Lower lobe of right lung (tissue), 2 donors: ENCODE measurements around the gene ZSWIM7. TPM values are rescaled to one million over a fixed set of nuclear protein-coding genes. Genes with fewer than 3 reads are reported as not detected.

Experiments used
- ATAC-seq, 2 donors: fragments of 200-7000 bp; cut with Tn5 transposase; one replicate each; pipeline ENCODE4 v1.9.1; 2020 to 2022; ENCODE audit warnings: mild to moderate bottlenecking in 2 of 2, moderate library complexity in 2 of 2
- DNase-seq: peaks from one replicate; pipeline ENCODE4 v3.0.0-alpha.2; 2020
- H3K27ac ChIP-seq: fragments of 200-600 bp; one replicate; pipeline ENCODE4 v1.8.0; 2022
- H3K27me3 ChIP-seq: fragments of 200-600 bp; one replicate; pipeline ENCODE4 v1.8.0; 2022; ENCODE audit warnings: low read depth
- H3K36me3 ChIP-seq: fragments of 200-600 bp; one replicate; pipeline ENCODE4 v1.8.0; 2022; ENCODE audit warnings: mild to moderate bottlenecking
- H3K4me1 ChIP-seq: fragments of 200-600 bp; one replicate; pipeline ENCODE4 v1.8.0; 2022
- H3K4me3 ChIP-seq: fragments of 200-600 bp; one replicate; pipeline ENCODE4 v1.8.0; 2022; ENCODE audit warnings: mild to moderate bottlenecking
- H3K9me3 ChIP-seq: fragments of 200-600 bp; one replicate; pipeline ENCODE4 v1.8.0; 2022
- intact Hi-C: fragments of 100-400 bp; cut with DNase I; formaldehyde crosslinking; loops from one replicate; pipeline ENCODE4 v1.11.0; 2022
- total RNA-seq: library from RNA; stranded (reverse); fragmentation: NEBNext Ultra II Directional; extraction: Animal tissue kit (Norgen Biotek cat#: 25700); gene quantifications from one replicate; pipeline ENCODE4 v1.2.1, GENCODE V29; 2021
- TF ChIP-seq, protein P1 (sequence below): fragments of 200-600 bp; IDR thresholded peaks from one replicate; pipeline ENCODE4 v1.8.0; 2022; ENCODE audit warnings: antibody characterized with exemption, mild to moderate bottlenecking
- donor health status: DM: no; HTN: yes; CAD: no; lungs with severe emphysema.

Gene ZSWIM7
- total RNA-seq, 1 donor from 2014 or later: 21.3 TPM

DNA sequence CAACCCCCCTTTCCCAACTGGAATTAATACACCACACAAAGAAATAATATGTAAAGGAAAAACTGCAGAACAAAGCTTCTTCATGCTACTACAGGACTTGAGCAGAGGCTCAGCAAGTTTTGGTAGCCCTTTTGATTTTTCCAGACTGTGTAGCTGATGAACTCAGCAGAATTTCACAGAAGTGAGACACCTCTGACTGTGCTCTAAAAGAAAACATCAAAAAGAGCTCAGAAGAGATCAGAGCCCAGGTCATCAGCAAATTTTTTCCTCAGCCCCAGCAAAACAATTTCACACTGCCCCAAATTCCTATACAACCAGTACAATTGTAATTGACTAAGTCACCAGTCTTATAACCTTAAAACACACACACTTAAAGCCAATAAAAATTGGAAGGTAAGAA, 38.1 kb upstream of the ZSWIM7 start:
- DNase-seq (no peak), ATAC-seq (no peak)
- Histone ChIP-seq H3K4me3 (no peak overlapping the region), H3K27ac (no peak overlapping the region), H3K9me3 (no peaks in the 10 kb centered on the region), H3K36me3 (peaks cover 98% of the 10 kb centered on the region), H3K27me3 (no peaks in the 10 kb centered on the region), H3K4me1 (no peaks in the 10 kb centered on the region)
- intact Hi-C loops: no loop called here
- TF ChIP-seq, protein P1, sequence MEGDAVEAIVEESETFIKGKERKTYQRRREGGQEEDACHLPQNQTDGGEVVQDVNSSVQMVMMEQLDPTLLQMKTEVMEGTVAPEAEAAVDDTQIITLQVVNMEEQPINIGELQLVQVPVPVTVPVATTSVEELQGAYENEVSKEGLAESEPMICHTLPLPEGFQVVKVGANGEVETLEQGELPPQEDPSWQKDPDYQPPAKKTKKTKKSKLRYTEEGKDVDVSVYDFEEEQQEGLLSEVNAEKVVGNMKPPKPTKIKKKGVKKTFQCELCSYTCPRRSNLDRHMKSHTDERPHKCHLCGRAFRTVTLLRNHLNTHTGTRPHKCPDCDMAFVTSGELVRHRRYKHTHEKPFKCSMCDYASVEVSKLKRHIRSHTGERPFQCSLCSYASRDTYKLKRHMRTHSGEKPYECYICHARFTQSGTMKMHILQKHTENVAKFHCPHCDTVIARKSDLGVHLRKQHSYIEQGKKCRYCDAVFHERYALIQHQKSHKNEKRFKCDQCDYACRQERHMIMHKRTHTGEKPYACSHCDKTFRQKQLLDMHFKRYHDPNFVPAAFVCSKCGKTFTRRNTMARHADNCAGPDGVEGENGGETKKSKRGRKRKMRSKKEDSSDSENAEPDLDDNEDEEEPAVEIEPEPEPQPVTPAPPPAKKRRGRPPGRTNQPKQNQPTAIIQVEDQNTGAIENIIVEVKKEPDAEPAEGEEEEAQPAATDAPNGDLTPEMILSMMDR: no peak

DNA sequence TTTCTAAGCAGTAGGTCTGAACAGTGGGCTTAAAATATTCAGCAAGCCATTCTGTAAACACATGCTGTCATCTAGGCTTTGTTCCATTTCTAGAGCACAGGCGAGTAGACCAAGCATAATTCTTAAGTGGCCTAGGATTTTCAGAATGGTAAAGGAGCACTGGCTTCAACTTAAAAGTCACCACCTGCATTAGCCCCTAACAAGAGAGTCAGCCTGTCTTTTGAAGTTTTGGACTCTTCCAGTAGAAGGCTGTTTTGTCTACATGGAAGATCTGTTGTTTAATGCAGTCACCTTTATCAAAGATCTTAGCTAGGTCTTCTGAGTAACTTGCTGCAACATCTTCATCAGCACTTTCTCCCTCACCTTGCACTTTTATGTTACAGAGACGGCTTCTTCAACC, 36.8 kb upstream of the ZSWIM7 start:
- DNase-seq (no peak), ATAC-seq (no peak)
- Histone ChIP-seq H3K4me1 (no peaks in the 10 kb centered on the region), H3K27me3 (no peaks in the 10 kb centered on the region), H3K27ac (no peak overlapping the region), H3K36me3 (peaks cover 98% of the 10 kb centered on the region), H3K4me3 (no peak overlapping the region), H3K9me3 (no peaks in the 10 kb centered on the region)
- TF ChIP-seq, protein P1: no peak
- intact Hi-C loops: no loop called here

DNA sequence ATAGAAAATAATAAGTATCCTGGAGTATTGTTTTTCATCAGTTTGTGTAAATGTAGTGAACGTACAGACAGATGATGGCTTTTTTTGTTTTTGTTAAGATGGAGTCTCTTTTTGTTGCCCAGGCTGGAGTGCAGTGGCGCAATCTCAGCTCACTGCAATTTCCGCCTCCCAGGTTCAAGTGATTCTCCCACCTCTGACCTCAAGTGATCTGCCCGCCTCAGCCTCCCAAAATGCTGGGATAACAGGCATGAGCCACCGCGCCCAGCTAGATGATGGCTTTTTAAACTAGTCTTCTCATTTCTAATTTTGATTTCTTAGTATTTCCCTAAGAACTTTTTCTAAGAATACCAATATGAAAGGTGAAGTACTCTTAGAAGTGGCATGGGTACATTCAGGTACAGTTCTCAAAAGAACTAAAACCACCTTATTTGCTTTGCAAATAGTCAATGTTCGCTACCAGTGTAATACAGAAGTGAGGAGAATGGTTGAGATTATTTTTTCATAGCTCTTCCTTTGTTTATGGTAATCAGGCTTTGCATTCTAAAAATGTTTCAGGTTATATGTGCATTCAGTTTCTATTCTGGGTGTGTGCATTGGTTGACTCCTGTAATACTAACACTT, 34.3 kb upstream of the ZSWIM7 start:
- ATAC-seq: peak; percentile 29 to 73
- no peak overlapping the region for H3K27ac ChIP-seq
- no peaks in the 10 kb centered on the region for H3K9me3 ChIP-seq
- H3K27me3 ChIP-seq: no peaks in the 10 kb centered on the region
- peaks cover 96% of the 10 kb centered on the region for H3K36me3 ChIP-seq
- TF ChIP-seq, protein P1: no peak
- DNase-seq: peak; percentile 58
- intact Hi-C loops: no loop called here
- no peak overlapping the region for H3K4me3 ChIP-seq
- no peaks in the 10 kb centered on the region for H3K4me1 ChIP-seq

DNA sequence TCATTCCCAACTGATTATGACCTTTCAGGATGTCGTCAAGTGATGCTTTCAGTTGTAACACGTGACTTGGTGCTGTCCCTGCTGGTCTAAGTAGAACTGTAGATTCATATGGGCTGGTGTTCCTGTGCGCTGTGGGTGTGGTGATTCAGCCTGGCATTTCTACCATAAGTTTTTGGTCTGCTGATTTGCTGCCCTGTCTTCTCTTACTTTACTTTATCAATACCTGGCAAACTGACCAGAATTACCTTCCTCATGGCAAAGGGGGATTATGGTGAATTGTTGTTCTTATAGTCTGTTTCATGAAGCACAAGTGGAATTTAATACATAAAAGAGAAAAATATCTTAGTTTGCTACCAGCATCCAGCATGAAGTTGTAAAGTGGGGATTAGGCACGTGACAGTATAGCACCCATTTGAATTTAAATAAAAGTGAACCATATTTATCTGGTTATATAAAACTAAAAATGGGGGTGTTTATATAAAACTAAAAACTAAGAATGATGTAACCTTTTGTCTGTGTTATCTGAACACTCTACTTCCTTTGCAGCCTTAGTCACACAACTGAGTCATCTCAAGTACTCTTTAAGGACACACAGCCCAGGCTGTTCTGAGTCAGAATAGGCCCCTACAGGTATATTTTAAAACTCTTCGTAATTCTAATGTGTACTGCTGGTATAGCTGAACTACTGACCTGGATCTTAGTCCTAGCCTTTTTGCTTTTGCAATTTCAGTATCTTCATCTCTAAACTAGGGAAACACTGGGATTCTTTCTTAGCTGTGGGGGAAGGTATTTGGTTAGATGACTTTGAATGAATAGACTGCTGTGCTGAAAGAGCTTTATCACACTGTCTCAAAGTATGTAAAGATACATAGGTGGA, 28.4 kb upstream of the ZSWIM7 start:
- peaks cover 7% of the 10 kb centered on the region for H3K4me1 ChIP-seq
- H3K36me3 ChIP-seq: peaks cover 95% of the 10 kb centered on the region
- DNase-seq: no peak

DNA sequence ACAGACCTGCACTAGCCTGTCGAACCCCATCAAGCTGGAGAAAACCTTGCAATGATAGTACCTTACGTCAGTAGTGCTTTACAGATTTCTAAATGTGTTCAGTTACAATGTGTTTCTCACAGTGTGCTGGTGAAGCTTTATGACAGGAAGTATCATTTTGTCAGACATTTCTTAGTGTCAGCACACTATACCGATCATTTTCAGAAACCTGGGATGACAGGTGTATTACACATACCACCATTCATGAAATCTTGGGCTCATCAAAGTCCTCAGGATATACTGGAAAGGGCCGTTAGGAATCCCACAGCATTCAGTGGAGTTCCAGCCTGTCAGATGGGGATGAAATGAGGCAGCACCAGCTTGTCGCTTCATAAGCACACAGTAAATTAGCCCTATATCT, 27.4 kb upstream of the ZSWIM7 start:
- Histone ChIP-seq H3K4me1 (peaks cover 7% of the 10 kb centered on the region), H3K9me3 (no peaks in the 10 kb centered on the region), H3K36me3 (peaks cover 95% of the 10 kb centered on the region), H3K27me3 (no peaks in the 10 kb centered on the region), H3K27ac (peak overlapping the region; percentile 59), H3K4me3 (no peak overlapping the region)
- TF ChIP-seq, protein P1: no peak
- DNase-seq: no peak
- ATAC-seq: no peak
- intact Hi-C loops: no loop called here

More for the DNA sequence above, 28.4 kb upstream of the ZSWIM7 start:
- peak overlapping the region; percentile 59 for H3K27ac ChIP-seq
- ATAC-seq: peak; percentile 93 to 97
- TF ChIP-seq, protein P1: no peak
- H3K4me3 ChIP-seq: no peak overlapping the region
- no peaks in the 10 kb centered on the region for H3K27me3 ChIP-seq
- intact Hi-C loops: no loop called here
- no peaks in the 10 kb centered on the region for H3K9me3 ChIP-seq
